Neuronal stem cell (in vitro differentiated cells): Measurements from ENCODE around the gene CHST11.

ENCODE experiments used
- DNase-seq: peaks from one replicate; pipeline ENCODE4 v3.0.0-alpha.2; 2013; ENCODE audit warnings: low spot score
- H2AFZ ChIP-seq: one replicate; pipeline ENCODE4 v1.6.1; 2013; ENCODE audit warnings: mild to moderate bottlenecking, low read length, inconsistent platforms
- H2AK5ac ChIP-seq: 2 replicates; pipeline ENCODE4 v1.6.1; 2013; ENCODE audit warnings: low read depth, mild to moderate bottlenecking, inconsistent platforms, low read length, moderate library complexity, mixed read lengths
- H2BK120ac ChIP-seq: 2 replicates; pipeline ENCODE4 v1.6.1; 2013; ENCODE audit warnings: low read depth, mild to moderate bottlenecking, inconsistent platforms, low read length, moderate library complexity, mixed read lengths
- H2BK12ac ChIP-seq: one replicate; pipeline ENCODE4 v1.6.1; 2013; ENCODE audit warnings: low read length, inconsistent platforms
- H2BK15ac ChIP-seq: 2 replicates; pipeline ENCODE4 v1.6.1; 2013; ENCODE audit warnings: mild to moderate bottlenecking, low read length, inconsistent platforms, mixed read lengths
- H2BK5ac ChIP-seq: one replicate; pipeline ENCODE4 v1.6.1; 2013; ENCODE audit warnings: inconsistent platforms, mild to moderate bottlenecking, low read length, moderate library complexity
- H3K14ac ChIP-seq: one replicate; pipeline ENCODE4 v1.6.1; 2013; ENCODE audit warnings: low read length, inconsistent platforms
- H3K18ac ChIP-seq: 2 replicates; pipeline ENCODE4 v1.6.1; 2013; ENCODE audit warnings: low read length, inconsistent platforms
- H3K23ac ChIP-seq: 2 replicates; pipeline ENCODE4 v1.6.1; 2013; ENCODE audit warnings: low read depth, mild to moderate bottlenecking, mixed read lengths, low read length, inconsistent platforms; ENCODE audit not compliant: poor library complexity
- H3K27ac ChIP-seq: replicated peaks from 3 replicates; pipeline ENCODE4 v1.5.1; 2013; ENCODE audit warnings: low read length, inconsistent platforms
- H3K27me3 ChIP-seq, 3 experiments: 2 replicates each; pipeline ENCODE4 v1.6.1; 2013; ENCODE audit warnings: low read length in 3 of 3, mild to moderate bottlenecking in 2 of 3, inconsistent platforms in 1 of 3, low read depth in 1 of 3, mixed read lengths in 1 of 3, moderate library complexity in 1 of 3; ENCODE audit not compliant: control insufficient read depth in 3 of 3, insufficient read depth in 3 of 3
- H3K36me3 ChIP-seq, 2 donors: replicated peaks in 1 of 2; 2 replicates each; pipeline ENCODE4 v1.6.1; 2013; ENCODE audit warnings: low read length in 2 of 2; ENCODE audit not compliant: control insufficient read depth in 2 of 2, insufficient read depth in 2 of 2
- H3K4ac ChIP-seq: 2 replicates; pipeline ENCODE4 v1.6.1; 2013; ENCODE audit warnings: inconsistent platforms, mild to moderate bottlenecking, low read length, moderate library complexity
- H3K4me1 ChIP-seq, 2 donors: 1 replicate in 1 of 2; 2 replicates in 1 of 2; pipeline ENCODE4 v1.6.1; 2013; ENCODE audit warnings: low read length in 2 of 2, low read depth in 1 of 2; ENCODE audit not compliant: control insufficient read depth in 2 of 2, insufficient read depth in 1 of 2
- H3K4me2 ChIP-seq: one replicate; pipeline ENCODE4 v1.6.1; 2013; ENCODE audit warnings: mild to moderate bottlenecking, low read length, inconsistent platforms; ENCODE audit not compliant: insufficient read depth, poor library complexity, severe bottlenecking
- H3K4me3 ChIP-seq, 2 donors: 2 replicates each; pipeline ENCODE4 v1.5.1; 2013; ENCODE audit warnings: low read length in 2 of 2, mild to moderate bottlenecking in 2 of 2, inconsistent platforms in 1 of 2, moderate library complexity in 1 of 2
- H3K79me1 ChIP-seq: one replicate; pipeline ENCODE4 v1.6.1; 2013; ENCODE audit warnings: low read depth, mild to moderate bottlenecking, inconsistent platforms, low read length, moderate library complexity
- H3K9ac ChIP-seq: one replicate; pipeline ENCODE4 v1.6.1; 2013; ENCODE audit warnings: mild to moderate bottlenecking, low read depth, low read length, inconsistent platforms; ENCODE audit not compliant: poor library complexity
- H3K9me3 ChIP-seq, 2 donors: replicated peaks in 1 of 2; 2 replicates each; pipeline versions ENCODE3 to v1.6.1; 2013; ENCODE audit warnings: low read length in 2 of 2, mild to moderate bottlenecking in 2 of 2, inconsistent platforms in 1 of 2, low read depth in 1 of 2, mixed read lengths in 1 of 2, moderate library complexity in 1 of 2; ENCODE audit not compliant: control insufficient read depth in 2 of 2, insufficient read depth in 1 of 2
- H4K8ac ChIP-seq: one replicate; pipeline ENCODE4 v1.6.1; 2013; ENCODE audit warnings: low read depth, mild to moderate bottlenecking, inconsistent platforms, low read length, moderate library complexity
- H4K91ac ChIP-seq: one replicate; pipeline ENCODE4 v1.6.1; 2013; ENCODE audit warnings: low read length, low read depth, mild to moderate bottlenecking, inconsistent platforms; ENCODE audit not compliant: poor library complexity
- WGBS, 2 donors: extraction: QIAGEN DNeasy Blood & Tissue Kit; methylation state at CpG; one replicate each; pipeline ENCODE4 v1.1.7; 2013; ENCODE audit warnings: missing lambda C conversion rate in 2 of 2, mixed read lengths in 1 of 2; ENCODE audit not compliant: insufficient read length in 2 of 2, insufficient replicate concordance in 1 of 2; ENCODE audit errors: extremely low coverage in 2 of 2; 5-methylcytosine and 5-hydroxymethylcytosine counted together

The CHST11 gene

GRCh38 chr12:104460041-104460719 is 3.4 kb downstream of the CHST11 start:
- no peak overlapping the region for H2BK15ac ChIP-seq
- no peak overlapping the region for H4K91ac ChIP-seq
- no peak overlapping the region for H3K18ac ChIP-seq
- WGBS, 2 donors, result no CpG with 5 or more reads among the region's 10 CpGs
- H3K9me3 ChIP-seq, result no peaks in the 10 kb centered on the region
- H2BK120ac ChIP-seq, result no peak overlapping the region
- no peak overlapping the region for H3K9ac ChIP-seq
- H2AK5ac ChIP-seq, result no peak overlapping the region
- no peak overlapping the region for H2BK12ac ChIP-seq
- no peak overlapping the region for H4K8ac ChIP-seq
- H2AFZ ChIP-seq, result no peak overlapping the region
- H3K79me1 ChIP-seq, result peaks cover 3% of the 10 kb centered on the region
- no peak overlapping the region for H2BK5ac ChIP-seq
- H3K4me1 ChIP-seq, result peaks cover 9 to 14% of the 10 kb centered on the region in 2 donors
- peaks cover 0 to 5% (median 4%) of the 10 kb centered on the region in 3 experiments for H3K27me3 ChIP-seq
- no peak overlapping the region for H3K4me3 ChIP-seq
- no peaks in the 10 kb centered on the region for H3K36me3 ChIP-seq
- no peak overlapping the region for H3K4me2 ChIP-seq
- H3K27ac ChIP-seq, result no peak overlapping the region
- no peak overlapping the region for H3K14ac ChIP-seq
- H3K23ac ChIP-seq, result no peak overlapping the region
- DNase-seq, result no peak
- no peak overlapping the region for H3K4ac ChIP-seq

- no peaks in the 10 kb centered on the region for H3K36me3 ChIP-seq
- H2AK5ac ChIP-seq, result no peak overlapping the region
- no peak overlapping the region for H2BK5ac ChIP-seq
- peaks cover 6 to 14% of the 10 kb centered on the region in 2 donors for H3K4me1 ChIP-seq
- H3K9me3 ChIP-seq, result no peaks in the 10 kb centered on the region
- H3K27ac ChIP-seq, result no peak overlapping the region
- H3K9ac ChIP-seq, result no peak overlapping the region
- no peak overlapping the region for H2BK15ac ChIP-seq
- H3K4me3 ChIP-seq, result no peak overlapping the region
- peaks cover 3% of the 10 kb centered on the region for H3K79me1 ChIP-seq
- no peak overlapping the region for H3K18ac ChIP-seq
- no peak overlapping the region for H3K14ac ChIP-seq
- peaks cover 0 to 5% (median 0%) of the 10 kb centered on the region in 3 experiments for H3K27me3 ChIP-seq
- H4K91ac ChIP-seq, result no peak overlapping the region
- no peak overlapping the region for H3K4me2 ChIP-seq
- no peak overlapping the region for H2BK12ac ChIP-seq
- H3K23ac ChIP-seq, result no peak overlapping the region
- H4K8ac ChIP-seq, result no peak overlapping the region
- no peak overlapping the region for H2AFZ ChIP-seq
- H3K4ac ChIP-seq, result no peak overlapping the region
- H2BK120ac ChIP-seq, result no peak overlapping the region
- WGBS, 2 donors, result no CpG with 5 or more reads among the region's 5 CpGs
- no peak for DNase-seq
Observed at GRCh38 chr12:104460973-104461698, 4.4 kb downstream of the CHST11 start.

GRCh38 chr12:104462325-104462724 is 5.6 kb downstream of the CHST11 start:
- Histone ChIP-seq H2BK15ac (no peak overlapping the region), H3K79me1 (peaks cover 3% of the 10 kb centered on the region), H3K4me2 (no peak overlapping the region), H3K23ac (no peak overlapping the region), H2BK120ac (no peak overlapping the region), H4K8ac (no peak overlapping the region), H2AFZ (no peak overlapping the region), H3K18ac (no peak overlapping the region), H3K27me3 (peaks cover 0 to 5% (median 0%) of the 10 kb centered on the region in 3 experiments), H3K4me3 (no peak overlapping the region), H3K27ac (no peak overlapping the region), H2BK5ac (no peak overlapping the region), H3K36me3 (no peaks in the 10 kb centered on the region), H3K4ac (no peak overlapping the region), H3K9ac (no peak overlapping the region), H4K91ac (no peak overlapping the region), H3K14ac (no peak overlapping the region), H3K9me3 (no peaks in the 10 kb centered on the region), H3K4me1 (peaks cover 5 to 14% of the 10 kb centered on the region in 2 donors), H2AK5ac (no peak overlapping the region), H2BK12ac (no peak overlapping the region)
- DNase-seq, result no peak
- no CpG with 5 or more reads among the region's 1 CpG for WGBS, 2 donors

- no peak overlapping the region for H3K4me2 ChIP-seq
- whole genome bisulfite sequencing, 2 donors, result no CpG with 5 or more reads among the region's 1 CpG
- no peak overlapping the region for H4K8ac ChIP-seq
- no peak overlapping the region for H3K4ac ChIP-seq
- peaks cover 3% of the 10 kb centered on the region for H3K79me1 ChIP-seq
- H2BK12ac ChIP-seq, result no peak overlapping the region
- no peak overlapping the region for H2BK15ac ChIP-seq
- no peak overlapping the region for H3K23ac ChIP-seq
- H4K91ac ChIP-seq, result no peak overlapping the region
- no peak overlapping the region for H2BK120ac ChIP-seq
- H2AK5ac ChIP-seq, result no peak overlapping the region
- DNase-seq, result no peak
- H3K4me3 ChIP-seq, result no peak overlapping the region
- no peak overlapping the region for H2AFZ ChIP-seq
- no peaks in the 10 kb centered on the region for H3K36me3 ChIP-seq
- no peak overlapping the region for H3K27ac ChIP-seq
- H3K9ac ChIP-seq, result no peak overlapping the region
- no peak overlapping the region for H3K18ac ChIP-seq
- no peak overlapping the region for H3K14ac ChIP-seq
- H3K9me3 ChIP-seq, result no peaks in the 10 kb centered on the region
- H3K27me3 ChIP-seq, result peaks cover 0 to 5% (median 0%) of the 10 kb centered on the region in 3 experiments
- peaks cover 5 to 14% of the 10 kb centered on the region in 2 donors for H3K4me1 ChIP-seq
- no peak overlapping the region for H2BK5ac ChIP-seq
Observed at GRCh38 chr12:104462931-104463339, 6.2 kb downstream of the CHST11 start.
